GM18951 (cell line): ENCODE results near the gene PARP8.
"Not testable (repeated sequence)": the region's sequence is repeated elsewhere in the genome, so short reads cannot be mapped to it uniquely, and the experiment has no call there.

Experiments used
- POLR2A ChIP-seq: IDR thresholded peaks from 4 replicates; pipeline ENCODE4 v1.6.1; 2011; ENCODE audit warnings: mild to moderate bottlenecking; ENCODE audit not compliant: insufficient read length, insufficient read depth; ENCODE audit errors: extremely low read depth
- in situ Hi-C: fragments of 300-500 bp; cut with MboI; formaldehyde crosslinking; loops from one replicate; pipeline ENCODE4 v1.12.0; 2022; ENCODE audit warnings: low sequenced_read_pairs, mixed read lengths, inconsistent platforms; ENCODE audit not compliant: unreplicated experiment

Gene PARP8, protein sequence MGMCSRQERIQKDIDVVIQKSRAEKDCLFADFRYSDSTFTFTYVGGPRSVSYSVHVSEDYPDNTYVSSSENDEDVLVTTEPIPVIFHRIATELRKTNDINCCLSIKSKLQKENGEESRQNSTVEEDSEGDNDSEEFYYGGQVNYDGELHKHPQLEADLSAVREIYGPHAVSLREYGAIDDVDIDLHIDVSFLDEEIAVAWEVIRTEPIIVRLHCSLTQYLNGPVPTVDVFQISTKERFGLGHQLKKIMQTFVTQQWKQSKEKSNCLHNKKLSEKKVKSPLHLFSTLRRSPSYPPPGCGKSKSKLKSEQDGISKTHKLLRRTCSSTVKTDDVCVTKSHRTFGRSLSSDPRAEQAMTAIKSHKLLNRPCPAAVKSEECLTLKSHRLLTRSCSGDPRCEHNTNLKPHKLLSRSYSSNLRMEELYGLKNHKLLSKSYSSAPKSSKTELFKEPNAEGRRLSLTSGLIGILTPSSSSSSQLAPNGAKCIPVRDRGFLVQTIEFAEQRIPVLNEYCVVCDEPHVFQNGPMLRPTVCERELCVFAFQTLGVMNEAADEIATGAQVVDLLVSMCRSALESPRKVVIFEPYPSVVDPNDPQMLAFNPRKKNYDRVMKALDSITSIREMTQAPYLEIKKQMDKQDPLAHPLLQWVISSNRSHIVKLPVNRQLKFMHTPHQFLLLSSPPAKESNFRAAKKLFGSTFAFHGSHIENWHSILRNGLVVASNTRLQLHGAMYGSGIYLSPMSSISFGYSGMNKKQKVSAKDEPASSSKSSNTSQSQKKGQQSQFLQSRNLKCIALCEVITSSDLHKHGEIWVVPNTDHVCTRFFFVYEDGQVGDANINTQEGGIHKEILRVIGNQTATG

DNA sequence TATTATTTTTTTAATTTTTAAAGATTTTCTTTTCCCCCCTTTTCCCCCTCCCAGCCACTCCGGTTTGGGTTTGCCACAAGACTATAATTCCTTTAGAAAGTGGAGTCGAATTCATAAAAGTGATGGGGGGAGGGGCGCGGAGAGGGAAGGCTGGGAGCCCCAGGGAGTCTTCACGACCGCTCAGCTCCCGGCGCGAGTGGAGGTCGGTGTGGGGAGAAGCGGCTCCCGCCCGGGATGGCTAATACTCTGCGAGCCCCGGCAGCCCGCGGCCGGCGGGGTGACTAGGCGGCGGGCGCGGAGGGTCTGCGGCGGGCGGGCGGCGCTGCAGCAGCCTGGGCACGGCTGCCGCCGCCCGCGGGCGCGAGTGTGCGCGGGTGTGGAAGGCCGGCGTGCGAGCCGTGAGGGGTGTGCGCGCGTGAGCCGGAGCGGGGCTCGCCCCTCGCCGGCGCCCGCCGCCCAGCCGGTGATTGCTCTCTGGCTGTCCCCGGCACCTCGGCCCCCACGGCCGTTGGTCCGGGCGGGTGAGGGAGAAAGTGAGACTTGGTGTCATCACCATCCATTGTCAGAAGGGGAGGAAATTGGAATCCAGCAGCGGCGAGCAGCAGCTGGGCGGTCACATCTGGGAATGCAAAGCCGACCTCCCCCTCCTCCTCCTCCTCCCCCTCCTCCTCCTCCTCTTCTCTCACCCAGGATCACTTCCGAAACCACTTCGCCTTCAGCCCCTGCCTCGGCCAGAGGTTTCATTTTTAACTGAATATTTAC is at the start of gene PARP8:
TSS of gene PARP8 (plus strand) at position 377 of the 762 bp plus-strand sequence. CDS start 459 bp downstream, outside the sequence.
- peak; percentile 50 for TF ChIP-seq POLR2A
- in situ Hi-C loops, result no loop called here

DNA sequence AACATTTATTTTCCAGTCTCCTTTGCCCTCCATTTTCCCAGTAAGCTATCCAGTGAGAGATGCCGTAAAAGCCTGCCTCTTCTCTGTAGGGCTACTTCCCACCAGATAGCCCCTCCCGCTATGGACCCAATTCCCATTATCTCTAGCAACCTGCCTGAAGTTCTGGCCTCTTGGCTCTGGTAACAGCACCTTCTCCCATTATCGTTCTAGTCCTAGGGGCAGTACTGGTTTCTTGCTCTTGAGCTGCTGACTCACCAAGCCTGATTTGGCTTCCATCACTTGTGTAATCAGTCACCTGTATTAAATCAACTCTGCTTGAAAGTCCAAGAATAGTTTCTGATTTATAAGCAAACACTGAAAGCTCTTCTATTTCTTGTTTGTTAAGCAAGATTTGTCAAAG is 42.8 kb upstream of the PARP8 start:
- TF ChIP-seq POLR2A, result no peak
- in situ Hi-C loops, result no loop called here

- in situ Hi-C loops, result not testable (repeated sequence)
Observed at GRCh38 chr5:50634866-50635265, 31.6 kb upstream of the PARP8 start.

- in situ Hi-C loops, result not testable (repeated sequence)
Observed at GRCh38 chr5:50637576-50637975, 28.9 kb upstream of the PARP8 start.

- TF ChIP-seq POLR2A, result no peak
- in situ Hi-C loops, result no loop called here
Observed at GRCh38 chr5:50646591-50646990, 19.8 kb upstream of the PARP8 start.

DNA sequence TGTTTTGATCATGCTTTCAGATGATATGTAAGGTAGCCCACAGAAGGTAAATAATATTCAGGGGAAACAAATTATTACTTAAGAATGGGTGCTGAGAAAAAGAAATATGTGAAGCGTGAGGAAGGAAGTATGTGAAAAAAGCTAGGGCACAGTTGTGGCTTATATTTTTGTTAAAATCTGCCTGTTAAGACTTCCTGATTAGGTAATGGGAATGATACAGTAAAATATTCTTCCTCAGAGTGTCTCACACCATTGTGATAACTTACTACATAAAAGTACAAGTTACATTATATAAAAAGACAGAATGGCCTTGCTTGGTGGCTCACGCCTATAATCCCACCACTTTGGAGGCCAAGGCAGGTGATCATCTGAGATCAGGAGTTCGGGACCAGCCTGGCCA is 18.7 kb upstream of the PARP8 start:
- TF ChIP-seq POLR2A, result no peak
- in situ Hi-C loops, result no loop called here

- no peak for TF ChIP-seq POLR2A
- in situ Hi-C loops, result no loop called here
Observed at GRCh38 chr5:50653946-50654345, 12.5 kb upstream of the PARP8 start.

DNA sequence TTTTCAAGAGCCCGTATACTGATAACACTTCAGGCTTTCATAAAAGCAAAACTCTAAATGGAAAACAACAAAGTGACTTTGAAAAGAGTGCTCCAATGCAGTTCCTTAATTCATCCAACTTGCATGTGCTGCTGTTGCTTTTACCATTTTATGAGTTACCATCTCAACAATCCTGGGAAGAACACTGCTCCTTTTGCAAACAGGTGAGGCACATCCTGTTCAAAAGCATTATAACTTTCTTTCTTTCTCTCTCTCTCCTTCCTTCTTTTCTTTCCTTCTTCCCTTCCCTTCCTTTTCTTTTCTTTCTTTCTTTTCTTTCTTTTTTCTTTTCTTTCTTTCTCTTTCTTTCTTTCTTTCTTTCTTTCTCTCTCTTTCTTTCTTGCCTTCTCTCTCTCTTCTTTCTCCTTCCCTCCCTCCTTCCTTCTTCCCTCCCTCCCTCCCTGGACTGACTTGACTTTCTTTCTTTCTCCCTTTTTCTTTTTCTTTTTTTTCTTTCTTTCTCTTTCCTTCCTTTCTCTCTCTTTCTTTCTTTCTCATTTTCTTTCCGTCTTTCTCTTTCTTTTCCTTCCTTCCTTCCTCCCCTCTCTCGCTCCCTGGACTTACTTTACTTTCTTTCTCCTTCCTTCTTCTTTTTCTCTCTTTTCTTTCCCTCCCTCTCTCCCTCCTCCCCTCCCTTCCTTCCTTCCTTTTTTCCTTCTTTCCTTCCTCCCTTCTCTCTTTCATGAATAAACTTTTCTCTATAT is 11.2 kb upstream of the PARP8 start:
- in situ Hi-C loops, result no loop called here
- TF ChIP-seq POLR2A, result no peak

DNA sequence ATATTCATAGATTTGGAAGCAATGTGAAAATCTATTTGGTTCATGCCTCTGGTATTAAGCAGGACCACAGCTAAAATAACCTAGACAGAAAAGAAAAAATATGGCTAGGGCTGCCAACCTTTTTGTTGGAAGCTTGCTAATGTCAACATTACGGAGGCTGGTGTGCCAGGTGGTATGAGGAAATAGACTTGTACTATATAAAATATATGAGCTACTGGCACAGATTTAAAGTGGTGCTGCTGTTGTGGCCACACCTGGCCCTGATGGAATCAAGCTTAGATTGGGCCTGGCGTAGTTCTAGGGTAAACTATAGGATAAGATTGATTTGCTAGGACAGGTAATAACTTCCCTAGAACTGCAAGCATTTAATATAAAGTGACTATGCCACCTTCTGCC is 10.6 kb upstream of the PARP8 start:
- in situ Hi-C loops, result no loop called here
- no peak for TF ChIP-seq POLR2A

DNA sequence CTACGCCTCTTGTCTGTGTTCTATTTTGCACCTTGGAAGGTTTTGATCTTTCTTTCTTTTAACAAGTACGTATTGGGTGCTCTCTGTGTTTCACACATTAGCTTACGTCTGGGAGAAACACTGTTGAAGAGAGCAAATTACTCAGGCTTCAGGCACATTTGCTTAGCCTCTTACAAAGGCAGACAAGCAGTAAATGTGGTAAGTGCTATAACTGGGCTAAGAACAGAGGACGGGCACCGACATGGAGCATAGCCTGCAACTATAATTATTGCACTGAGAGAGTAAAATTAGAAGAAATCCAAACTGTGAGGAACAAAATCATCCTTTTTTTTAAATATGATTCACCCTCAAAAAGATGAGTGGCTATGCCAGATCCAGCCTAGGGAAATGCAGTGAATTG is 9.4 kb upstream of the PARP8 start:
- no peak for TF ChIP-seq POLR2A
- in situ Hi-C loops, result no loop called here

DNA sequence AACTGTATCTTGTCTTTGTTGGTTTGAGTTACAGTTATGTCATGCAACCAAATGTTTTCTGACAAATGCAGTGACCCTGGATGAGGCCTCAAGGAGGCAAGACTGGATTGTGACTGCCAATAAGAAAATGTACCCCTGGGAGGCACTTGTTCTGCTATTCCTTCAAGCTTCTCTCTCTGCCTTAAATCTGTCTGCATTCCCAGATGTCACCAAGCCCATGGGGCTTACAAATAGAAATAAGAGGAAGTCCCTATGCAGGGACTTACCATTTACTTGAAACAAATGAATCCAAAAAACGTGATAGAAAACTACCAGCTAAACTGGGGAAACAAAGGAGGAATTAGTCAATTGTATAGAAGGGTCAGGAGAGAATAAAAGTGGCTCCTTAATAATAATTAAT is 8.2 kb upstream of the PARP8 start:
- in situ Hi-C loops, result no loop called here
- no peak for TF ChIP-seq POLR2A

DNA sequence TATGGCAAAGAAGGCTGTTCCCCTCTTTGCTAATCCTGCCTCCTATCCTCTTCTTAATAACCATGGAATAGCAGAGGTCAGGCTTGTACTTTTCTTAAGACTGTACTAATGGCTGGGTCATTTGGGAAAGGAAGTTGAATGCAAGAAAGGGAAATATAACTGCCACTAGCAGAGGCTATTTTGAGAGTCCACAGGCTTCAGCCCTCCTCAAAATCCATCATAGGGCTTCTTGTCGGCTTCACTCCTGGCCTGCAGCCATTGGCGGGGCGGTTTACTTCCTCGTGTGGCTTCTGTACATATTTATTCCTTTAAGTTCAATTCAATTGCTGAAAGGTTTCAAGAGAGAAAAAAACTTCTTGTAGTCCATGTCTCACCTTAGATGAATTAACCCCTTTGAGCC is 2.8 kb upstream of the PARP8 start:
- no peak for TF ChIP-seq POLR2A
- in situ Hi-C loops, result no loop called here

GRCh38 chr5:50665091-50665490 is 1.3 kb upstream of the PARP8 start:
- in situ Hi-C loops, result no loop called here
- TF ChIP-seq POLR2A, result no peak

GRCh38 chr5:50665761-50666202 is 655 bp upstream of the PARP8 start:
- in situ Hi-C loops, result not testable (repeated sequence)
